GM23338 (cell line): Measurements from ENCODE around the gene DOCK6. TPM values are rescaled to one million over a fixed set of nuclear protein-coding genes. Genes with fewer than 3 reads are reported as not detected.

Source experiments
- ATAC-seq: fragments of 200-7000 bp; cut with Tn5 transposase; 3 replicates; pipeline ENCODE4 v1.9.1; 2020
- DNase-seq: peaks from one replicate; pipeline ENCODE4 v3.0.0-alpha.2; 2015; ENCODE audit warnings: low spot score
- H2AFZ ChIP-seq: fragments of 200-600 bp; sonication (generic); 2 replicates; pipeline ENCODE4 v1.8.0; 2016; ENCODE audit warnings: antibody characterized with exemption, mild to moderate bottlenecking, moderate library complexity
- H3F3A ChIP-seq: fragments of 200-600 bp; sonication (generic); replicated peaks from 2 replicates; pipeline ENCODE4 v1.8.0; 2017; ENCODE audit warnings: antibody characterized with exemption, mixed run types, low read depth
- H3K27ac ChIP-seq: fragments of 200-600 bp; sonication (generic); 2 replicates; pipeline ENCODE4 v1.6.1; 2016; ENCODE audit warnings: low read depth
- H3K27me3 ChIP-seq: fragments of 200-600 bp; sonication (generic); 2 replicates; pipeline ENCODE4 v1.8.0; 2016; ENCODE audit warnings: mild to moderate bottlenecking, mixed run types, moderate library complexity; ENCODE audit not compliant: insufficient read depth
- H3K36me3 ChIP-seq: fragments of 200-600 bp; sonication (generic); 2 replicates; pipeline ENCODE4 v1.8.0; 2016; ENCODE audit warnings: mild to moderate bottlenecking; ENCODE audit not compliant: insufficient read depth
- H3K4me1 ChIP-seq: fragments of 200-600 bp; sonication (generic); 2 replicates; pipeline ENCODE4 v1.8.0; 2016; ENCODE audit warnings: mild to moderate bottlenecking, moderate library complexity; ENCODE audit not compliant: insufficient read depth
- H3K4me2 ChIP-seq: fragments of 200-600 bp; sonication (generic); 2 replicates; pipeline ENCODE4 v1.7.1; 2017; ENCODE audit warnings: mixed run types
- H3K4me3 ChIP-seq: fragments of 200-600 bp; sonication (generic); 2 replicates; pipeline ENCODE4 v1.6.1; 2016; ENCODE audit warnings: mixed run types
- H3K79me2 ChIP-seq: fragments of 200-600 bp; sonication (generic); replicated peaks from 2 replicates; pipeline ENCODE4 v1.8.0; 2017; ENCODE audit warnings: mild to moderate bottlenecking; ENCODE audit not compliant: insufficient read depth
- H3K9me2 ChIP-seq: fragments of 200-600 bp; sonication (generic); 2 replicates; pipeline ENCODE4 v1.8.0; 2017; ENCODE audit not compliant: insufficient read depth
- H4K20me1 ChIP-seq: fragments of 200-600 bp; sonication (generic); replicated peaks from 2 replicates; pipeline ENCODE4 v1.8.0; 2017; ENCODE audit warnings: mild to moderate bottlenecking; ENCODE audit not compliant: insufficient read depth
- H3K27ac Mint-ChIP-seq: 2 replicates; pipeline ENCODE4 v1.8.0; 2020; ENCODE audit warnings: inconsistent platforms, mild to moderate bottlenecking, moderate library complexity, mixed read lengths
- H3K27me3 Mint-ChIP-seq: 3 replicates; pipeline ENCODE4 v1.8.0; 2022; ENCODE audit warnings: low read depth, mild to moderate bottlenecking, moderate library complexity, mixed read lengths, inconsistent platforms; ENCODE audit not compliant: insufficient read depth, poor library complexity
- H3K36me3 Mint-ChIP-seq: 3 replicates; pipeline ENCODE4 v1.8.0; 2021; ENCODE audit warnings: low read depth, mild to moderate bottlenecking, inconsistent platforms, moderate library complexity, mixed read lengths
- H3K4me1 Mint-ChIP-seq: 3 replicates; pipeline ENCODE4 v1.8.0; 2020; ENCODE audit warnings: mild to moderate bottlenecking, inconsistent platforms, mixed read lengths
- H3K4me3 Mint-ChIP-seq: 3 replicates; pipeline ENCODE4 v1.8.0; 2021; ENCODE audit warnings: moderate library complexity, mild to moderate bottlenecking, inconsistent platforms, mixed read lengths
- H3K9me3 Mint-ChIP-seq: 3 replicates; pipeline ENCODE4 v1.8.0; 2020; ENCODE audit warnings: moderate library complexity, mild to moderate bottlenecking, inconsistent platforms, mixed read lengths
- CREB1 ChIP-seq: fragments of 250-450 bp; sonication (Bioruptor Pico); IDR thresholded peaks from 2 replicates; pipeline ENCODE4 v1.5.0; 2020; ENCODE audit warnings: low read depth, mild to moderate bottlenecking, moderate library complexity
- EZH2 ChIP-seq: fragments of 200-600 bp; sonication (generic); IDR thresholded peaks from one replicate; pipeline ENCODE4 v1.8.0; 2017; ENCODE audit warnings: antibody characterized with exemption, mild to moderate bottlenecking, low read depth; ENCODE audit not compliant: unreplicated experiment
- EZH2phosphoT487 ChIP-seq: fragments of 200-600 bp; sonication (generic); IDR thresholded peaks from one replicate; pipeline ENCODE4 v1.8.1; 2018; ENCODE audit warnings: antibody characterized with exemption; ENCODE audit not compliant: unreplicated experiment
- JUNB ChIP-seq: IDR thresholded peaks from one replicate; pipeline ENCODE4 v1.6.1; 2016; ENCODE audit warnings: antibody characterized with exemption; ENCODE audit not compliant: unreplicated experiment
- NANOG ChIP-seq: IDR thresholded peaks from 2 replicates; pipeline ENCODE4 v1.6.1; 2016; ENCODE audit warnings: antibody characterized with exemption, borderline replicate concordance
- POLR2AphosphoS5 ChIP-seq: IDR thresholded peaks from 2 replicates; pipeline ENCODE4 v1.6.1; 2016; ENCODE audit warnings: antibody characterized with exemption, low read depth
- STAT1 ChIP-seq: IDR thresholded peaks from one replicate; pipeline ENCODE4 v1.6.1; 2016; ENCODE audit warnings: antibody characterized with exemption; ENCODE audit not compliant: unreplicated experiment
- ZNF114 ChIP-seq: fragments of 250-450 bp; sonication (Bioruptor Pico); IDR thresholded peaks from 2 replicates; pipeline ENCODE4 v1.5.0; 2020; ENCODE audit warnings: mild to moderate bottlenecking, moderate library complexity
- ZNF331 ChIP-seq: fragments of 250-450 bp; sonication (Bioruptor Pico); IDR thresholded peaks from 2 replicates; pipeline ENCODE4 v1.5.0; 2020; ENCODE audit warnings: low read depth, mild to moderate bottlenecking, moderate library complexity
- polyA plus RNA-seq: library from polyadenylated mRNA; unstranded; fragments of >200 nt; fragmentation: Nextera tagmentation; extraction: Ambion mirVana; gene quantifications from 2 replicates; pipeline ENCODE4 v1.2.1, GENCODE V29; 2016
- total RNA-seq: library from RNA; depleted of rRNA; stranded (reverse); fragments of >200 nt; shearing (Covaris generic); gene quantifications from 2 replicates; pipeline ENCODE4 v1.2.3, GENCODE V29; 2014
- TF ChIP-seq, protein P1 (sequence below), 2 experiments: fragments of 200-600 bp in 1 of 2; sonication (generic) in 1 of 2; conservative IDR thresholded peaks; 2 replicates each; pipeline versions ENCODE4 v1.5.1 to v1.6.1; 2016 to 2017; ENCODE audit warnings: antibody characterized with exemption in 2 of 2, low read depth in 2 of 2, mild to moderate bottlenecking in 2 of 2, moderate library complexity in 1 of 2
- TF ChIP-seq, protein P2 (sequence below): fragments of 250-450 bp; sonication (Bioruptor Pico); IDR thresholded peaks from 2 replicates; pipeline ENCODE4 v1.5.0; 2020; ENCODE audit warnings: mild to moderate bottlenecking, moderate library complexity
- TF ChIP-seq, protein P3 (sequence below): IDR thresholded peaks from 2 replicates; pipeline ENCODE4 v1.6.1; 2016; ENCODE audit warnings: antibody characterized with exemption
- TF ChIP-seq, protein P4 (sequence below): IDR thresholded peaks from one replicate; pipeline ENCODE4 v1.6.1; 2018; ENCODE audit warnings: antibody characterized with exemption; ENCODE audit not compliant: unreplicated experiment

Gene DOCK6
- total and polyA plus RNA-seq, 2 experiments from 2014 or later = 34.6 to 49.0 TPM

DNA sequence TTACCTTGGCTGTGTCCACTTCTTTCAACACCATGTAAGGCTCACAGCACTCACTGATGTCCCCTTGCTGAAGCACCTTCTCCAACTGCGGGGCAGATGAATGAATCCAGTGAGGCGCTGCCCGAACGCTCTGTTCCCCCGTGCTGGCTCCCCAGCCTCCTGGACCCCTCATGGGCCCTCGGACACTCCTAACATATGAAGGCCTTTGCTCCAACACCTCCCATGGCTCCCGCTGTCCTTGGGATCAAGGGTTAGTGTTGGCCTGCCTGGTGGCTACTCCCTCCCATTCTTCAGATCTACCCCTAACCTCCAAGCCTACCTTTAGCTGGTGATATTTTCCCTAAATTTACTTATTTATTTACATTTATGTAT, 18.5 kb downstream of the DOCK6 start:
- Mint-ChIP-seq H3K27ac (no peak overlapping the region), H3K27me3 (peaks cover 10% of the 10 kb centered on the region), H3K4me1 (0 out of 3 replicates have a peak, but pooled peaks cover 4% of the 10 kb centered on the region), H3K4me3 (peak overlapping the region; percentile 48; the same call in 1 of the 3 replicates), H3K36me3 (peaks cover 37% of the 10 kb centered on the region), H3K9me3 (no peaks in the 10 kb centered on the region)
- peak overlapping the region; percentile 62; the same call in 1 of the 2 replicates for H3K4me2 ChIP-seq
- H2AFZ ChIP-seq = peak overlapping the region; percentile 84; the same call in 1 of the 2 replicates
- 0 out of 2 replicates have a peak, but pooled peaks cover 3% of the 10 kb centered on the region for H3F3A ChIP-seq
- no peaks in the 10 kb centered on the region for H3K4me1 ChIP-seq
- no peaks in the 10 kb centered on the region for H3K79me2 ChIP-seq
- peaks cover under 1% of the 10 kb centered on the region; the same call in 1 of the 2 replicates for H3K36me3 ChIP-seq
- peak overlapping the region; percentile 44; the same call in 1 of the 2 replicates for H3K4me3 ChIP-seq
- H3K27me3 ChIP-seq = no peaks in the 10 kb centered on the region
- H3K9me2 ChIP-seq = no peaks in the 10 kb centered on the region
- H4K20me1 ChIP-seq = no peaks in the 10 kb centered on the region; the same call in 1 of the 2 replicates
- TF ChIP-seq, protein P1, sequence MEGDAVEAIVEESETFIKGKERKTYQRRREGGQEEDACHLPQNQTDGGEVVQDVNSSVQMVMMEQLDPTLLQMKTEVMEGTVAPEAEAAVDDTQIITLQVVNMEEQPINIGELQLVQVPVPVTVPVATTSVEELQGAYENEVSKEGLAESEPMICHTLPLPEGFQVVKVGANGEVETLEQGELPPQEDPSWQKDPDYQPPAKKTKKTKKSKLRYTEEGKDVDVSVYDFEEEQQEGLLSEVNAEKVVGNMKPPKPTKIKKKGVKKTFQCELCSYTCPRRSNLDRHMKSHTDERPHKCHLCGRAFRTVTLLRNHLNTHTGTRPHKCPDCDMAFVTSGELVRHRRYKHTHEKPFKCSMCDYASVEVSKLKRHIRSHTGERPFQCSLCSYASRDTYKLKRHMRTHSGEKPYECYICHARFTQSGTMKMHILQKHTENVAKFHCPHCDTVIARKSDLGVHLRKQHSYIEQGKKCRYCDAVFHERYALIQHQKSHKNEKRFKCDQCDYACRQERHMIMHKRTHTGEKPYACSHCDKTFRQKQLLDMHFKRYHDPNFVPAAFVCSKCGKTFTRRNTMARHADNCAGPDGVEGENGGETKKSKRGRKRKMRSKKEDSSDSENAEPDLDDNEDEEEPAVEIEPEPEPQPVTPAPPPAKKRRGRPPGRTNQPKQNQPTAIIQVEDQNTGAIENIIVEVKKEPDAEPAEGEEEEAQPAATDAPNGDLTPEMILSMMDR (conservative IDR thresholded peaks at IDR 0.05; ENCODE audit: low read depth in 2 of 2) = no peak
- TF ChIP-seq CREB1 (CRISPR knock-in tag) (no peak), STAT1 (no peak), JUNB (no peak), POLR2AphosphoS5 (no peak), EZH2phosphoT487 (no peak), EZH2 (no peak), ZNF114 (no peak), NANOG (no peak), ZNF331 (CRISPR knock-in tag) (no peak)
- TF ChIP-seq, protein P2, sequence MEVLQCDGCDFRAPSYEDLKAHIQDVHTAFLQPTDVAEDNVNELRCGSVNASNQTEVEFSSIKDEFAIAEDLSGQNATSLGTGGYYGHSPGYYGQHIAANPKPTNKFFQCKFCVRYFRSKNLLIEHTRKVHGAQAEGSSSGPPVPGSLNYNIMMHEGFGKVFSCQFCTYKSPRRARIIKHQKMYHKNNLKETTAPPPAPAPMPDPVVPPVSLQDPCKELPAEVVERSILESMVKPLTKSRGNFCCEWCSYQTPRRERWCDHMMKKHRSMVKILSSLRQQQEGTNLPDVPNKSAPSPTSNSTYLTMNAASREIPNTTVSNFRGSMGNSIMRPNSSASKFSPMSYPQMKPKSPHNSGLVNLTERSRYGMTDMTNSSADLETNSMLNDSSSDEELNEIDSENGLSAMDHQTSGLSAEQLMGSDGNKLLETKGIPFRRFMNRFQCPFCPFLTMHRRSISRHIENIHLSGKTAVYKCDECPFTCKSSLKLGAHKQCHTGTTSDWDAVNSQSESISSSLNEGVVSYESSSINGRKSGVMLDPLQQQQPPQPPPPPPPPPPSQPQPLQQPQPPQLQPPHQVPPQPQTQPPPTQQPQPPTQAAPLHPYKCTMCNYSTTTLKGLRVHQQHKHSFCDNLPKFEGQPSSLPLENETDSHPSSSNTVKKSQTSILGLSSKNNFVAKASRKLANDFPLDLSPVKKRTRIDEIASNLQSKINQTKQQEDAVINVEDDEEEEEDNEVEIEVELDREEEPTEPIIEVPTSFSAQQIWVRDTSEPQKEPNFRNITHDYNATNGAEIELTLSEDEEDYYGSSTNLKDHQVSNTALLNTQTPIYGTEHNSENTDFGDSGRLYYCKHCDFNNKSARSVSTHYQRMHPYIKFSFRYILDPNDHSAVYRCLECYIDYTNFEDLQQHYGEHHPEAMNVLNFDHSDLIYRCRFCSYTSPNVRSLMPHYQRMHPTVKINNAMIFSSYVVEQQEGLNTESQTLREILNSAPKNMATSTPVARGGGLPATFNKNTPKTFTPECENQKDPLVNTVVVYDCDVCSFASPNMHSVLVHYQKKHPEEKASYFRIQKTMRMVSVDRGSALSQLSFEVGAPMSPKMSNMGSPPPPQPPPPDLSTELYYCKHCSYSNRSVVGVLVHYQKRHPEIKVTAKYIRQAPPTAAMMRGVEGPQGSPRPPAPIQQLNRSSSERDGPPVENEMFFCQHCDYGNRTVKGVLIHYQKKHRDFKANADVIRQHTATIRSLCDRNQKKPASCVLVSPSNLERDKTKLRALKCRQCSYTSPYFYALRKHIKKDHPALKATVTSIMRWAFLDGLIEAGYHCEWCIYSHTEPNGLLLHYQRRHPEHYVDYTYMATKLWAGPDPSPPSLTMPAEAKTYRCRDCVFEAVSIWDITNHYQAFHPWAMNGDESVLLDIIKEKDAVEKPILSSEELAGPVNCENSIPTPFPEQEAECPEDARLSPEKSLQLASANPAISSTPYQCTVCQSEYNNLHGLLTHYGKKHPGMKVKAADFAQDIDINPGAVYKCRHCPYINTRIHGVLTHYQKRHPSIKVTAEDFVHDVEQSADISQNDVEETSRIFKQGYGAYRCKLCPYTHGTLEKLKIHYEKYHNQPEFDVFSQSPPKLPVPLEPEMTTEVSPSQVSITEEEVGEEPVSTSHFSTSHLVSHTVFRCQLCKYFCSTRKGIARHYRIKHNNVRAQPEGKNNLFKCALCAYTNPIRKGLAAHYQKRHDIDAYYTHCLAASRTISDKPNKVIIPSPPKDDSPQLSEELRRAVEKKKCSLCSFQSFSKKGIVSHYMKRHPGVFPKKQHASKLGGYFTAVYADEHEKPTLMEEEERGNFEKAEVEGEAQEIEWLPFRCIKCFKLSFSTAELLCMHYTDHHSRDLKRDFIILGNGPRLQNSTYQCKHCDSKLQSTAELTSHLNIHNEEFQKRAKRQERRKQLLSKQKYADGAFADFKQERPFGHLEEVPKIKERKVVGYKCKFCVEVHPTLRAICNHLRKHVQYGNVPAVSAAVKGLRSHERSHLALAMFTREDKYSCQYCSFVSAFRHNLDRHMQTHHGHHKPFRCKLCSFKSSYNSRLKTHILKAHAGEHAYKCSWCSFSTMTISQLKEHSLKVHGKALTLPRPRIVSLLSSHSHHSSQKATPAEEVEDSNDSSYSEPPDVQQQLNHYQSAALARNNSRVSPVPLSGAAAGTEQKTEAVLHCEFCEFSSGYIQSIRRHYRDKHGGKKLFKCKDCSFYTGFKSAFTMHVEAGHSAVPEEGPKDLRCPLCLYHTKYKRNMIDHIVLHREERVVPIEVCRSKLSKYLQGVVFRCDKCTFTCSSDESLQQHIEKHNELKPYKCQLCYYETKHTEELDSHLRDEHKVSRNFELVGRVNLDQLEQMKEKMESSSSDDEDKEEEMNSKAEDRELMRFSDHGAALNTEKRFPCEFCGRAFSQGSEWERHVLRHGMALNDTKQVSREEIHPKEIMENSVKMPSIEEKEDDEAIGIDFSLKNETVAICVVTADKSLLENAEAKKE = no peak
- TF ChIP-seq, protein P3, sequence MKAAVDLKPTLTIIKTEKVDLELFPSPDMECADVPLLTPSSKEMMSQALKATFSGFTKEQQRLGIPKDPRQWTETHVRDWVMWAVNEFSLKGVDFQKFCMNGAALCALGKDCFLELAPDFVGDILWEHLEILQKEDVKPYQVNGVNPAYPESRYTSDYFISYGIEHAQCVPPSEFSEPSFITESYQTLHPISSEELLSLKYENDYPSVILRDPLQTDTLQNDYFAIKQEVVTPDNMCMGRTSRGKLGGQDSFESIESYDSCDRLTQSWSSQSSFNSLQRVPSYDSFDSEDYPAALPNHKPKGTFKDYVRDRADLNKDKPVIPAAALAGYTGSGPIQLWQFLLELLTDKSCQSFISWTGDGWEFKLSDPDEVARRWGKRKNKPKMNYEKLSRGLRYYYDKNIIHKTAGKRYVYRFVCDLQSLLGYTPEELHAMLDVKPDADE = no peak
- TF ChIP-seq, protein P4, sequence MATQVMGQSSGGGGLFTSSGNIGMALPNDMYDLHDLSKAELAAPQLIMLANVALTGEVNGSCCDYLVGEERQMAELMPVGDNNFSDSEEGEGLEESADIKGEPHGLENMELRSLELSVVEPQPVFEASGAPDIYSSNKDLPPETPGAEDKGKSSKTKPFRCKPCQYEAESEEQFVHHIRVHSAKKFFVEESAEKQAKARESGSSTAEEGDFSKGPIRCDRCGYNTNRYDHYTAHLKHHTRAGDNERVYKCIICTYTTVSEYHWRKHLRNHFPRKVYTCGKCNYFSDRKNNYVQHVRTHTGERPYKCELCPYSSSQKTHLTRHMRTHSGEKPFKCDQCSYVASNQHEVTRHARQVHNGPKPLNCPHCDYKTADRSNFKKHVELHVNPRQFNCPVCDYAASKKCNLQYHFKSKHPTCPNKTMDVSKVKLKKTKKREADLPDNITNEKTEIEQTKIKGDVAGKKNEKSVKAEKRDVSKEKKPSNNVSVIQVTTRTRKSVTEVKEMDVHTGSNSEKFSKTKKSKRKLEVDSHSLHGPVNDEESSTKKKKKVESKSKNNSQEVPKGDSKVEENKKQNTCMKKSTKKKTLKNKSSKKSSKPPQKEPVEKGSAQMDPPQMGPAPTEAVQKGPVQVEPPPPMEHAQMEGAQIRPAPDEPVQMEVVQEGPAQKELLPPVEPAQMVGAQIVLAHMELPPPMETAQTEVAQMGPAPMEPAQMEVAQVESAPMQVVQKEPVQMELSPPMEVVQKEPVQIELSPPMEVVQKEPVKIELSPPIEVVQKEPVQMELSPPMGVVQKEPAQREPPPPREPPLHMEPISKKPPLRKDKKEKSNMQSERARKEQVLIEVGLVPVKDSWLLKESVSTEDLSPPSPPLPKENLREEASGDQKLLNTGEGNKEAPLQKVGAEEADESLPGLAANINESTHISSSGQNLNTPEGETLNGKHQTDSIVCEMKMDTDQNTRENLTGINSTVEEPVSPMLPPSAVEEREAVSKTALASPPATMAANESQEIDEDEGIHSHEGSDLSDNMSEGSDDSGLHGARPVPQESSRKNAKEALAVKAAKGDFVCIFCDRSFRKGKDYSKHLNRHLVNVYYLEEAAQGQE = no peak
- DNase-seq = no peak
- H3K27ac ChIP-seq = no peak overlapping the region
- no peak for ATAC-seq
